Heart left ventricle (tissue), 16 donors: ENCODE data around the gene GRAMD1B. TPM values are rescaled to one million over a fixed set of nuclear protein-coding genes. Genes with fewer than 3 reads are reported as not detected.

Experiments used
- ATAC-seq, 4 donors: fragments of 200-7000 bp; cut with Tn5 transposase; one replicate each; pipeline ENCODE4 v1.9.1; 2020 to 2022; ENCODE audit warnings: moderate library complexity in 4 of 4, mild to moderate bottlenecking in 3 of 4, moderate number of reproducible peaks in 1 of 4
- DNase-seq, 5 donors: peaks; one replicate each; pipeline ENCODE4 v3.0.0-alpha.2; 2020
- H3K27ac ChIP-seq, 12 donors: fragments of 200-600 bp; sonication (generic) in 4 of 12; one replicate each; pipeline versions ENCODE4 v1.5.0 to v1.8.0; 2016 to 2022; ENCODE audit warnings: mild to moderate bottlenecking in 2 of 12
- H3K27me3 ChIP-seq, 9 donors: fragments of 200-600 bp; sonication (generic) in 2 of 9; one replicate each; pipeline versions ENCODE4 v1.5.1 to v1.8.0; 2016 to 2022; ENCODE audit warnings: mild to moderate bottlenecking in 3 of 9
- H3K36me3 ChIP-seq, 9 donors: fragments of 200-600 bp; sonication (generic) in 2 of 9; one replicate each; pipeline versions ENCODE4 v1.5.0 to v1.8.0; 2018 to 2022; ENCODE audit warnings: mild to moderate bottlenecking in 2 of 9
- H3K4me1 ChIP-seq, 12 donors: fragments of 200-600 bp; sonication (generic) in 4 of 12; one replicate each; pipeline versions ENCODE4 v1.5.0 to v1.8.0; 2016 to 2022; ENCODE audit warnings: mild to moderate bottlenecking in 3 of 12
- H3K4me3 ChIP-seq, 12 donors: fragments of 200-600 bp; sonication (generic) in 4 of 12; one replicate each; pipeline versions ENCODE4 v1.5.0 to v1.8.0; 2017 to 2022; ENCODE audit warnings: mild to moderate bottlenecking in 9 of 12, moderate library complexity in 4 of 12
- H3K9me3 ChIP-seq, 12 donors: fragments of 200-600 bp; sonication (generic) in 4 of 12; one replicate each; pipeline versions ENCODE4 v1.5.0 to v1.8.0; 2016 to 2022; ENCODE audit warnings: mild to moderate bottlenecking in 1 of 12
- POLR2A ChIP-seq, 2 donors: fragments of 450-650 bp; IDR thresholded peaks; one replicate each; pipeline ENCODE4 v1.6.1; 2017; ENCODE audit warnings: antibody characterized with exemption in 2 of 2, mild to moderate bottlenecking in 2 of 2, moderate library complexity in 2 of 2
- WGBS, 4 donors: extraction: QIAGEN DNeasy Blood & Tissue Kit in 2 of 4; methylation state at CpG; one replicate each; pipeline versions ENCODE4 v1.1.5 to v1.1.7; 2013 to 2018; 5-methylcytosine and 5-hydroxymethylcytosine counted together
- intact Hi-C, 10 donors: fragments of 100-400 bp; cut with DNase I; formaldehyde crosslinking; loops; one replicate each; pipeline versions ENCODE4 v1.11.1 to v1.14.2; 2022
- polyA plus RNA-seq, 2 donors: library from polyadenylated mRNA; stranded (reverse); fragments of 200-250 nt; gene quantifications; one replicate each; pipeline ENCODE4 v1.2.3, GENCODE V29; 2013
- total RNA-seq, 9 donors: library from RNA; depleted of rRNA in 2 of 9; stranded (reverse); fragments of >200 nt in 2 of 9; fragmentation: NEBNext Ultra II Directional in 3 of 9; extraction: Animal tissue kit (Norgen Biotek cat#: 25700) in 3 of 9; gene quantifications; one replicate each; pipeline versions ENCODE4 v1.1.0 to v1.2.4, GENCODE V29; 2016 to 2023
- TF ChIP-seq, protein P1 (sequence below), 12 donors: fragments of 200-600 bp; sonication (generic) in 4 of 12; IDR thresholded peaks; one replicate each; pipeline versions ENCODE4 v1.5.0 to v1.8.0; 2018 to 2022; ENCODE audit warnings: antibody characterized with exemption in 12 of 12, mild to moderate bottlenecking in 5 of 12
- donor health status: ischemic (EF 13 %, LVEDD 7.1; RV severe dilation, severe dysfunction).
- donor health status: healthy with polysubstance abuse.
- donor health status: DM: no; HTN: yes; CAD: no.
- donor health status: DM: no; HTN: no; CAD: no.
- donor health status: ischemic (EF 25% LVEDD 6.9; RV normal size, moderate dysfunction).
- donor health status: ischemic (EF 25% LVEDD 5.7; RV mildly dilated, moderate dysfunction).
- donor health status: healthy.
- donor health status: DM: yes; HTN: yes; CAD: no.
- donor health status: ischemic (EF 35%, LVEDD 5.7; RV mildly dilated, moderate dysfunction).
- donor health status: nonischemic (EF 11% LVEDD 7.7; RV severe dilation, severe dysfunction).
- donor health status: DM: yes; HTN: yes; CAD: no.
- donor health status: PGD.
- donor health status: ischemic (EF 29% LVEDD 5.4; RV normal size, mild dysfunction).
- donor health status: nonischemic (EF 23%, LVEDD 6.1; RV moderate dilation, normal function).

GRAMD1B gene
- total and polyA plus RNA-seq, 11 donors = 8.6 to 42.5 (median 23.0) TPM

DNA sequence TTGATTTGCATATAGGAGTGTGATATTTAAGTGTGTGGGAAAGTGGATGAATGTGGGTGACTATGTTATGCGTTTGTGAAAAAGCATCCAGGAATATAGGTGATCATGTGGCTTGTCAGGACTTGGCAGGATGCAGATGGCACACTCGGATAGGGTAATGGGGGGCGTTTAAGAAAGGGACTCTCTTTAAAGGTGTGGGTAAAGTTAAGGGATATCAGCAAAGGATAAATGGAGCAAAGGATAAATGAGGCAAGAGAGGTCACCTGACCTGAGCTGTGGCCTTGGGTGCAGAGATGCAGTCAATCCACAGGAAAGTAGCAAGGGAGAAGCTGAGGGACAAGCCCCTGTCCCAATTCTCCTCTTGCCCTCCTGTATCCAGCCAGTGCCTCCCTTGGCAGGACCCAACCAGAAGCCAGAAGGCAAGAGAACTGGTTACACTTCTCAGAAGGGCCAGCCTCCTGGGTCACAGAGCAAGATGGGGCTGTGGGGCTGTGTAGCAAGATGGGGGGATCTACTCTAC lies 47.5 kb upstream of the GRAMD1B start:
- no peak for TF ChIP-seq POLR2A (IDR thresholded peaks at IDR 0.05)
- DNase-seq = no peak
- no peak for ATAC-seq
- Histone ChIP-seq H3K27ac (no peak overlapping the region), H3K4me1 (peaks cover 0 to 33% (median 8%) of the 10 kb centered on the region in 12 donors), H3K36me3 (no peaks in the 10 kb centered on the region), H3K27me3 (no peaks in the 10 kb centered on the region), H3K9me3 (no peaks in the 10 kb centered on the region), H3K4me3 (no peak overlapping the region)
- intact Hi-C loops = no loop called here
- 63 to 78% (median 70%) methylated on average over 3 of the region's 3 CpGs for WGBS, 4 donors

DNA sequence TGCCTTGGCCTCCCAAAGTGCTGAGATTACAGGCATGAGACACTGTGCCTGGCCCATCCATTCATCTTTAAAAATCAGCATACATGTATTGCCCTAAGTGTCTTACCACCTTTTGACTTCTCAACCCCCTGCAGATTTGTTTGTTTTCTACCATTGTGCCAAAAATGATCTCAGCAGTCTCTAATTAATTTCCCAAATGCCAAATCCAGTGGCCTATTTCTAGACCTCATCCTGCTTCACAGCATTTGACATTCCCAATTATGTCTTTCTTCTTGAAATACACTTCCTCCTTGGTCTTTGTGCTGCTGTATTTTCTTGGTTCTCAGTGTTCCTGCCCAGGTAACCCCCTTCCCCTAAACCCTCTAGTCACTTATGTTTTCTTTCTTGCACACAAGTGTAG lies 46.0 kb upstream of the GRAMD1B start:
- DNase-seq = no peak
- H3K36me3 ChIP-seq = no peaks in the 10 kb centered on the region
- H3K9me3 ChIP-seq = no peaks in the 10 kb centered on the region
- intact Hi-C loops = no loop called here
- no peaks in the 10 kb centered on the region for H3K27me3 ChIP-seq
- TF ChIP-seq POLR2A (IDR thresholded peaks at IDR 0.05) = no peak
- TF ChIP-seq, protein P1, sequence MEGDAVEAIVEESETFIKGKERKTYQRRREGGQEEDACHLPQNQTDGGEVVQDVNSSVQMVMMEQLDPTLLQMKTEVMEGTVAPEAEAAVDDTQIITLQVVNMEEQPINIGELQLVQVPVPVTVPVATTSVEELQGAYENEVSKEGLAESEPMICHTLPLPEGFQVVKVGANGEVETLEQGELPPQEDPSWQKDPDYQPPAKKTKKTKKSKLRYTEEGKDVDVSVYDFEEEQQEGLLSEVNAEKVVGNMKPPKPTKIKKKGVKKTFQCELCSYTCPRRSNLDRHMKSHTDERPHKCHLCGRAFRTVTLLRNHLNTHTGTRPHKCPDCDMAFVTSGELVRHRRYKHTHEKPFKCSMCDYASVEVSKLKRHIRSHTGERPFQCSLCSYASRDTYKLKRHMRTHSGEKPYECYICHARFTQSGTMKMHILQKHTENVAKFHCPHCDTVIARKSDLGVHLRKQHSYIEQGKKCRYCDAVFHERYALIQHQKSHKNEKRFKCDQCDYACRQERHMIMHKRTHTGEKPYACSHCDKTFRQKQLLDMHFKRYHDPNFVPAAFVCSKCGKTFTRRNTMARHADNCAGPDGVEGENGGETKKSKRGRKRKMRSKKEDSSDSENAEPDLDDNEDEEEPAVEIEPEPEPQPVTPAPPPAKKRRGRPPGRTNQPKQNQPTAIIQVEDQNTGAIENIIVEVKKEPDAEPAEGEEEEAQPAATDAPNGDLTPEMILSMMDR (IDR thresholded peaks at IDR 0.05) = no peak
- H3K27ac ChIP-seq = no peak overlapping the region
- no peak overlapping the region for H3K4me3 ChIP-seq
- peak in 1 of 4 donors; percentile 32 for ATAC-seq
- H3K4me1 ChIP-seq = peaks cover 0 to 30% (median 8%) of the 10 kb centered on the region in 12 donors

DNA sequence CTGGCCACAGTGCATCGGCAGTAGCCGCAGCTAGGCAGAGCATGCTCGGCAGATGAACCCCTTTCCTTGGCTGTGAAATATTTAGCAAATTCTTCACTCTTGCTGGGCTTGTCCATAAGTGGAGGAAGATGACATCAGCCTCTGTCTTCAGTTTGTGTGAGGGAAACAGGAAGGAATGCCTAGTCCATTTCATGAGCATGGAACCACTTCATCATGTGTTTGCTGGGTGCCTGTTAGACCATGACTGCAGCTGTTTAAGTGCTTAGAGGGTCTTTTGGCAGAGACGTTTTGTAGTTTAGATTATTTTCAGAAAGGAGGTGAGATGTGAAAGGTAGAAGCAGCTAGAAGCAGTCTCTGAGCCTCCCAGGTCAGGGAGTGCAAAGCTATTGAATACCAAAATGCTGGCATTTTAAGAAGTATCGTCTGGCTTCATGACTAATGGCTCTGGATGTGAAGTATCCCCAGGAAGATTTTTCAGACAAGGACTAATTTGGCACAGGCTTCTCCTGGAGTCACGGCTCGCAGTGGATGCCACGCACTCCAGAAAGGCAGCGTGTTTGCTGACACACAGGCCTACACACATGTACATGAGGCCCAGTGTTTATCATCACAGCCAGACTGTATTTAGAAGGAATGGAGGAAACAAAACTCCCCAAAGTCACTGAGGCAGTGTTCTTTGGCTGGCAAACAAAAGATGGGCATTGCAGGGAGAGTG lies 43.1 kb upstream of the GRAMD1B start:
- H3K4me1 ChIP-seq = peaks cover 0 to 32% (median 6%) of the 10 kb centered on the region in 12 donors
- DNase-seq (no peak), ATAC-seq (peak in 2 of 4 donors; percentile 23 to 30)
- no peaks in the 10 kb centered on the region for H3K36me3 ChIP-seq
- peak overlapping the region in 2 of 12 donors; percentile 5 to 30 for H3K27ac ChIP-seq
- 65 to 72% (median 67%) methylated on average over 9 of the region's 9 CpGs for WGBS, 4 donors
- H3K9me3 ChIP-seq = no peaks in the 10 kb centered on the region
- TF ChIP-seq POLR2A (IDR thresholded peaks at IDR 0.05) = no peak
- TF ChIP-seq, protein P1 (IDR thresholded peaks at IDR 0.05) = no peak
- H3K4me3 ChIP-seq = no peak overlapping the region
- intact Hi-C loops = no loop called here
- no peaks in the 10 kb centered on the region for H3K27me3 ChIP-seq

DNA sequence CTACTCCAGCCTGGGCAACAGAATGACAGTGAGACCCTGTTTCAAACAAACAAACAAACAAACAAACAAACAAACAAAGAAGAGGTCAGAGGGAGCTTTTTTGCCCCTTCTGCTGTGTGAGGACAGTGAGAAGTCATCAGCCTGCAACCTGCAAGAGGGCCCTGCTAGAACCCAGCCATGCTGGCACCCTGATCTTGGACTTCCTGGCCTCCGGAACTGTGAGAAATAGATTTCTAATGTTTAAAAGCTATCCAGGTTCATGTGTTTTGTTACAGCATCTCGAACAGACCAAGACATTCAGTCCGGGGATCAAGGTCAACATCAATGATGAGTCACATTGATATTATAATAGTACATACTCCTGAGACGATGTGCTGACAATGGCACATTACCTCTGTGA lies 41.4 kb upstream of the GRAMD1B start:
- no peak for ATAC-seq
- Histone ChIP-seq H3K27me3 (no peaks in the 10 kb centered on the region), H3K9me3 (no peaks in the 10 kb centered on the region), H3K27ac (no peak overlapping the region), H3K4me3 (no peak overlapping the region), H3K36me3 (no peaks in the 10 kb centered on the region), H3K4me1 (peaks cover 0 to 38% (median 7%) of the 10 kb centered on the region in 12 donors)
- 92 to 96% (median 94%) methylated on average over 4 of the region's 4 CpGs for WGBS, 4 donors
- intact Hi-C loops = no loop called here
- TF ChIP-seq, protein P1 (IDR thresholded peaks at IDR 0.05) = no peak
- TF ChIP-seq POLR2A (IDR thresholded peaks at IDR 0.05) = no peak
- DNase-seq = no peak
